ENCODE results near the gene PTPN14.
"Not testable (repeated sequence)": the region's sequence is repeated elsewhere in the genome, so short reads cannot be mapped to it uniquely, and the experiment has no call there.

DNA sequence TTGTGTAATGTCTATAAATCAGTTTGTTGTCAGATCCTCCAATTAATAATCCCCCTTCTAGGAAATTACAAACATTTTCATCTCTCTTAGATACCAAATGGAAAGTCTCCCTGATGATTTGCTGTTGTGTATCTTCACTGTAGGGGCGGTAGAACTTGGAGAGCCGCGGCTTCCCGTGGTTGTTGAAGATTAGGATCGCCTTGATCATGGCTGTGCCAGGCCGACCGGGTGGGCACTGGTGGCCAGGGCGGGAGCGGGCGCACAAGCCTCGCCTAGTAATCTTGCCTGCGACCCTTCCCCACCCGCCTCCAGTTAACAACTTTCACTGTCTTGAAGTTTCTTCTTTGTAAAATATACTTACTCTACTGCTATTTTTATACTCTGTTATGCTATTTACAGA is 68.2 kb downstream of the PTPN14 start:
- TF ChIP-seq, protein P1, sequence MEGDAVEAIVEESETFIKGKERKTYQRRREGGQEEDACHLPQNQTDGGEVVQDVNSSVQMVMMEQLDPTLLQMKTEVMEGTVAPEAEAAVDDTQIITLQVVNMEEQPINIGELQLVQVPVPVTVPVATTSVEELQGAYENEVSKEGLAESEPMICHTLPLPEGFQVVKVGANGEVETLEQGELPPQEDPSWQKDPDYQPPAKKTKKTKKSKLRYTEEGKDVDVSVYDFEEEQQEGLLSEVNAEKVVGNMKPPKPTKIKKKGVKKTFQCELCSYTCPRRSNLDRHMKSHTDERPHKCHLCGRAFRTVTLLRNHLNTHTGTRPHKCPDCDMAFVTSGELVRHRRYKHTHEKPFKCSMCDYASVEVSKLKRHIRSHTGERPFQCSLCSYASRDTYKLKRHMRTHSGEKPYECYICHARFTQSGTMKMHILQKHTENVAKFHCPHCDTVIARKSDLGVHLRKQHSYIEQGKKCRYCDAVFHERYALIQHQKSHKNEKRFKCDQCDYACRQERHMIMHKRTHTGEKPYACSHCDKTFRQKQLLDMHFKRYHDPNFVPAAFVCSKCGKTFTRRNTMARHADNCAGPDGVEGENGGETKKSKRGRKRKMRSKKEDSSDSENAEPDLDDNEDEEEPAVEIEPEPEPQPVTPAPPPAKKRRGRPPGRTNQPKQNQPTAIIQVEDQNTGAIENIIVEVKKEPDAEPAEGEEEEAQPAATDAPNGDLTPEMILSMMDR (IDR thresholded peaks at IDR 0.05) = not testable (repeated sequence)
- TF ChIP-seq POLR2A (IDR thresholded peaks at IDR 0.05) = not testable (repeated sequence)
